ENCODE results near the gene MAT2B. TPM values are rescaled to one million over a fixed set of nuclear protein-coding genes. Genes with fewer than 3 reads are reported as not detected.

Gene MAT2B
- total and polyA plus RNA-seq, 2 donors (not counting 1 experiment from before 2014, with no cell fraction given) = 33.9 to 123 TPM

DNA sequence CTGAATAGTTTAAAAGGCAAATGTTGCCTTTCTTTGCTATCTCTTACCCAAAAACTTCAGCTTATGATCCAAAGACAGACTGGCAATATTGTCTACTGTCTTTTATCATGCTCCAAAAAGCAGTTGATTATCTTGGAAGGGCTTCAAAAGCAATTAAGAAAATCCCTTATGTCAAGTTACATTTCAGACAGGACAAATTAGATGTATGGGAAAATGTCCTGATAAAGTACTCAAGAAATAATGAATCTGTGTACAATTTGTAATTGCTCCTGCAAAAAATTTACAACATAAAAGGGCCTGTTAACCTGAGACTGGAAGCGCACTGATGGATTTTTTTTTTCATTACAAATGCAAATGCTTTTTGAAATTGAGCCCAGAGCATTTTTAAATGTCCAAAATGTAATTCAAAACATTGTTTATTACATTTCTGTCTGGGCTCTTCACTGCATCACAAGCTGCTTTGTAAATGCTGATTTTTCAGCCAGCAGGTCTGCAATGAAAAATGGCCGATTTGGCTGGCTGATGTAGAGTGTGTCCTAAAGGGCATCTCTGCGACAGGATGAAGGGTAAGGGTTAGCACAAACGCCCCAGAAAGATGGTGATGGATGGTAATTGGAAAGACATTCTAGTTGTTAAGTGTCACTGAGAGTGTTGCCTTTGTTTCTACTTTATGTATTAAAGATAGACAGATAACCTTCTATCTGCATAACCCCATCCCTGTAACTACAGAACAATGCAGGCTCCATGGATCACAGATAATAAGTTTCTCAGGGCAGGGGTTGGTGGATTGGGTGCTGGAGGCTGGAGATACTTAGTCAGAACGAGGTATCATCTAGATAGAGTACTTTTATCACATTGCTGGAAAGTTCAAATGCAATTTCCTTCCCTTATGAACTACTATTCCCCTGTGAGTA is 27.0 kb downstream of the MAT2B start:
- no peak overlapping the region for H3K4me3 ChIP-seq (ENCODE audit: control extremely low read depth in 1 of 5, extremely low read depth in 1 of 5, insufficient read depth in 1 of 5, low read depth in 2 of 5, low read length in 4 of 5)
- Mint-ChIP-seq H3K27me3 (no peaks in the 10 kb centered on the region), H3K4me1 (peaks cover 26% of the 10 kb centered on the region), H3K9me3 (ENCODE audit: insufficient read depth) (peaks cover 4% of the 10 kb centered on the region), H3K27ac (no peak overlapping the region), H3K4me3 (no peak overlapping the region)
- ATAC-seq (ENCODE audit: low read depth) (no peak), DNase-seq (no peak)
- H3K36me3 ChIP-seq (replicated peaks in 1 of 2; ENCODE audit: control extremely low read depth in 1 of 2, control insufficient read depth in 1 of 2, extremely low read depth in 1 of 2, insufficient read depth in 2 of 2, low read length in 1 of 2) = no peaks in the 10 kb centered on the region
- H3K4me1 ChIP-seq (ENCODE audit: control insufficient read depth in 2 of 2, insufficient read depth in 2 of 2, low read length in 2 of 2) = peaks cover 12 to 15% of the 10 kb centered on the region in 2 donors
- intact Hi-C loops (cut with micrococcal nuclease) = no loop called here
- no peaks in the 10 kb centered on the region for H3K27me3 ChIP-seq (replicated peaks in 1 of 4; ENCODE audit: control extremely low read depth in 1 of 4, control insufficient read depth in 3 of 4, insufficient read depth in 4 of 4, low read length in 3 of 4)
- H2AFZ ChIP-seq (ENCODE audit: insufficient read depth, low read depth, low read length, poor library complexity, severe bottlenecking) = no peak overlapping the region
- no peak overlapping the region for H3K27ac ChIP-seq (ENCODE audit: low read length in 2 of 2)
- H3K9ac ChIP-seq (ENCODE audit: low read length) = no peak overlapping the region
- TF ChIP-seq CTCF (IDR thresholded peaks at IDR 0.05) (no peak), EZH2 (IDR thresholded peaks at IDR 0.05; ENCODE audit: borderline replicate concordance, insufficient read depth, low read depth, low read length, poor library complexity, severe bottlenecking) (no peak)
- 100% methylated on average over 1 of the region's 5 CpGs for WGBS (ENCODE audit: insufficient coverage)
- H3K4me2 ChIP-seq (replicated peaks; ENCODE audit: low read depth, low read length, poor library complexity, severe bottlenecking) = no peak overlapping the region
- H3K9me3 ChIP-seq (ENCODE audit: control extremely low read depth in 1 of 3, control insufficient read depth in 2 of 3, insufficient read depth in 1 of 3, low read length in 2 of 3) = no peaks in the 10 kb centered on the region
- H3K79me2 ChIP-seq (ENCODE audit: control insufficient read depth, insufficient read depth, low read length) = no peaks in the 10 kb centered on the region
- H4K20me1 ChIP-seq (ENCODE audit: control insufficient read depth, insufficient read depth, low read length, poor library complexity, severe bottlenecking) = no peaks in the 10 kb centered on the region
- POLR2A ChIA-PET = no interaction called here
- CTCF ChIA-PET = no interaction called here

GRCh38 chr5:163533223-163533622 is 27.8 kb downstream of the MAT2B start:
- Mint-ChIP-seq H3K4me1 (peaks cover 28% of the 10 kb centered on the region), H3K27ac (no peak overlapping the region), H3K4me3 (no peak overlapping the region), H3K27me3 (no peaks in the 10 kb centered on the region), H3K9me3 (ENCODE audit: insufficient read depth) (peaks cover 4% of the 10 kb centered on the region)
- H3K4me2 ChIP-seq (replicated peaks; ENCODE audit: low read depth, low read length, poor library complexity, severe bottlenecking) = no peak overlapping the region
- no peaks in the 10 kb centered on the region for H3K79me2 ChIP-seq (ENCODE audit: control insufficient read depth, insufficient read depth, low read length)
- intact Hi-C loops (cut with micrococcal nuclease) = no loop called here
- no peak for TF ChIP-seq CTCF (IDR thresholded peaks at IDR 0.05)
- no peak for TF ChIP-seq EZH2 (IDR thresholded peaks at IDR 0.05; ENCODE audit: borderline replicate concordance, insufficient read depth, low read depth, low read length, poor library complexity, severe bottlenecking)
- no peaks in the 10 kb centered on the region for H3K27me3 ChIP-seq (replicated peaks in 1 of 4; ENCODE audit: control extremely low read depth in 1 of 4, control insufficient read depth in 3 of 4, insufficient read depth in 4 of 4, low read length in 3 of 4)
- DNase-seq = no peak
- POLR2A ChIA-PET = no interaction called here
- peaks cover 12 to 15% of the 10 kb centered on the region in 2 donors for H3K4me1 ChIP-seq (ENCODE audit: control insufficient read depth in 2 of 2, insufficient read depth in 2 of 2, low read length in 2 of 2)
- H3K9me3 ChIP-seq (ENCODE audit: control extremely low read depth in 1 of 3, control insufficient read depth in 2 of 3, insufficient read depth in 1 of 3, low read length in 2 of 3) = no peaks in the 10 kb centered on the region
- H2AFZ ChIP-seq (ENCODE audit: insufficient read depth, low read depth, low read length, poor library complexity, severe bottlenecking) = no peak overlapping the region
- 100% methylated on average over 1 of the region's 2 CpGs for whole genome bisulfite sequencing (ENCODE audit: insufficient coverage)
- no peaks in the 10 kb centered on the region for H4K20me1 ChIP-seq (ENCODE audit: control insufficient read depth, insufficient read depth, low read length, poor library complexity, severe bottlenecking)
- CTCF ChIA-PET = no interaction called here
- no peak overlapping the region for H3K27ac ChIP-seq (ENCODE audit: low read length in 2 of 2)
- H3K4me3 ChIP-seq (ENCODE audit: control extremely low read depth in 1 of 5, extremely low read depth in 1 of 5, insufficient read depth in 1 of 5, low read depth in 2 of 5, low read length in 4 of 5) = no peak overlapping the region
- H3K36me3 ChIP-seq (replicated peaks in 1 of 2; ENCODE audit: control extremely low read depth in 1 of 2, control insufficient read depth in 1 of 2, extremely low read depth in 1 of 2, insufficient read depth in 2 of 2, low read length in 1 of 2) = no peaks in the 10 kb centered on the region
- ATAC-seq (ENCODE audit: low read depth) = no peak
- H3K9ac ChIP-seq (ENCODE audit: low read length) = no peak overlapping the region

Data from B cell (primary cell).